Measurements from ENCODE around the gene CBX4. TPM values are rescaled to one million over a fixed set of nuclear protein-coding genes. Genes with fewer than 3 reads are reported as not detected.
A peak's percentile ranks its signal among the peaks of the same experiment; 100 is the strongest.

Gene CBX4
- total and polyA plus RNA-seq, 2 of the 4 experiments (the other 2 are of a cell fraction): 3.2 to 9.4 TPM

- POLR2A ChIA-PET (ENCODE audit: unreplicated experiment): no interaction called here
- Histone ChIP-seq H3K27me3 (ENCODE audit: control insufficient read depth, insufficient read depth, low read length) (no peaks in the 10 kb centered on the region), H3K79me1 (ENCODE audit: low read depth in 1 of 2, low read length in 2 of 2) (peaks cover under 1 to 34% of the 10 kb centered on the region in 2 experiments), H3K18ac (ENCODE audit: low read depth, low read length) (no peak overlapping the region), H3K4me1 (ENCODE audit: control insufficient read depth, insufficient read depth, low read length) (peaks cover 16% of the 10 kb centered on the region), H4K91ac (ENCODE audit: insufficient read depth, low read depth, low read length) (peak overlapping the region; percentile 49; the same call in 1 of the 2 replicates), H4K5ac (ENCODE audit: low read depth, low read length) (no peak overlapping the region; the same call in 1 of the 2 replicates), H3K9ac (ENCODE audit: low read depth, low read length) (no peak overlapping the region), H3K23ac (ENCODE audit: low read depth, low read length) (no peak overlapping the region), H3K9me1 (ENCODE audit: insufficient read depth, low read length) (peaks cover 14% of the 10 kb centered on the region), H3K56ac (ENCODE audit: extremely low read depth, insufficient read depth, low read length) (no peak overlapping the region), H2BK20ac (ENCODE audit: low read depth, low read length) (0 out of 2 replicates have a peak overlapping the region, but pooled peaks have one; percentile 34), H2BK15ac (ENCODE audit: low read depth, low read length) (no peak overlapping the region), H2AFZ (replicated peaks; ENCODE audit: low read length, poor library complexity) (peak overlapping the region; percentile 52), H2BK5ac (ENCODE audit: low read depth, low read length, poor library complexity, severe bottlenecking) (no peak overlapping the region), H4K8ac (ENCODE audit: low read depth in 2 of 2, low read length in 2 of 2) (peak overlapping the region in 1 of 2 experiments; percentile 25; a peak in 1 of 4 replicates), H3K4me3 (ENCODE audit: insufficient read depth, low read depth, low read length) (no peak overlapping the region), H2BK120ac (ENCODE audit: low read depth, low read length) (peak overlapping the region; percentile 77; the same call in 1 of the 2 replicates), H3K14ac (replicated peaks; ENCODE audit: low read depth, low read length) (peak overlapping the region; percentile 37), H3K4ac (ENCODE audit: low read depth, low read length) (peak overlapping the region; percentile 47), H4K20me1 (ENCODE audit: insufficient read depth, low read length) (peaks cover 38% of the 10 kb centered on the region), H3K27ac (ENCODE audit: insufficient read depth, low read length) (no peak overlapping the region), H3K36me3 (ENCODE audit: control insufficient read depth, insufficient read depth, low read length) (peaks cover 21% of the 10 kb centered on the region; the same call in 1 of the 2 replicates), H3K4me2 (ENCODE audit: low read depth, low read length) (no peak overlapping the region; the same call in 1 of the 2 replicates), H3K9me3 (ENCODE audit: control insufficient read depth, insufficient read depth, low read length) (no peaks in the 10 kb centered on the region), H2AK9ac (replicated peaks; ENCODE audit: low read depth, low read length, poor library complexity) (peak overlapping the region; percentile 70), H2AK5ac (ENCODE audit: low read depth, low read length) (peak overlapping the region; percentile 85)
- intact Hi-C loops (cut with micrococcal nuclease): no loop called here
- ATAC-seq (ENCODE audit: low read depth) (peak; percentile 23), DNase-seq (no peak)
- CTCF ChIA-PET: no interaction called here
- in situ Hi-C loops (cut with MboI; ENCODE audit: low sequenced_read_pairs): no loop called here
- TF ChIP-seq MAZ (IDR thresholded peaks at IDR 0.05; ENCODE audit: borderline replicate concordance, low read depth, low read length): no peak
- WGBS, 2 experiments (ENCODE audit: extremely low coverage in 2 of 2, insufficient read length in 1 of 2): 90% methylated on average over 5 of the region's 33 CpGs; no CpG with 5 or more reads in 1 of the 2 experiments
- BruUV-seq (replicated peaks): no TSS peak
- dilution Hi-C loops (cut with HindIII; ENCODE audit: low sequenced_read_pairs, unreplicated experiment): no loop called here
Measured at GRCh38 chr17:79831265-79832217, 7.7 kb downstream of the CBX4 start.

Measured in IMR-90 (cell line).